ENCODE results near the gene PDE8A.

PDE8A gene, protein sequence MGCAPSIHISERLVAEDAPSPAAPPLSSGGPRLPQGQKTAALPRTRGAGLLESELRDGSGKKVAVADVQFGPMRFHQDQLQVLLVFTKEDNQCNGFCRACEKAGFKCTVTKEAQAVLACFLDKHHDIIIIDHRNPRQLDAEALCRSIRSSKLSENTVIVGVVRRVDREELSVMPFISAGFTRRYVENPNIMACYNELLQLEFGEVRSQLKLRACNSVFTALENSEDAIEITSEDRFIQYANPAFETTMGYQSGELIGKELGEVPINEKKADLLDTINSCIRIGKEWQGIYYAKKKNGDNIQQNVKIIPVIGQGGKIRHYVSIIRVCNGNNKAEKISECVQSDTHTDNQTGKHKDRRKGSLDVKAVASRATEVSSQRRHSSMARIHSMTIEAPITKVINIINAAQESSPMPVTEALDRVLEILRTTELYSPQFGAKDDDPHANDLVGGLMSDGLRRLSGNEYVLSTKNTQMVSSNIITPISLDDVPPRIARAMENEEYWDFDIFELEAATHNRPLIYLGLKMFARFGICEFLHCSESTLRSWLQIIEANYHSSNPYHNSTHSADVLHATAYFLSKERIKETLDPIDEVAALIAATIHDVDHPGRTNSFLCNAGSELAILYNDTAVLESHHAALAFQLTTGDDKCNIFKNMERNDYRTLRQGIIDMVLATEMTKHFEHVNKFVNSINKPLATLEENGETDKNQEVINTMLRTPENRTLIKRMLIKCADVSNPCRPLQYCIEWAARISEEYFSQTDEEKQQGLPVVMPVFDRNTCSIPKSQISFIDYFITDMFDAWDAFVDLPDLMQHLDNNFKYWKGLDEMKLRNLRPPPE

DNA sequence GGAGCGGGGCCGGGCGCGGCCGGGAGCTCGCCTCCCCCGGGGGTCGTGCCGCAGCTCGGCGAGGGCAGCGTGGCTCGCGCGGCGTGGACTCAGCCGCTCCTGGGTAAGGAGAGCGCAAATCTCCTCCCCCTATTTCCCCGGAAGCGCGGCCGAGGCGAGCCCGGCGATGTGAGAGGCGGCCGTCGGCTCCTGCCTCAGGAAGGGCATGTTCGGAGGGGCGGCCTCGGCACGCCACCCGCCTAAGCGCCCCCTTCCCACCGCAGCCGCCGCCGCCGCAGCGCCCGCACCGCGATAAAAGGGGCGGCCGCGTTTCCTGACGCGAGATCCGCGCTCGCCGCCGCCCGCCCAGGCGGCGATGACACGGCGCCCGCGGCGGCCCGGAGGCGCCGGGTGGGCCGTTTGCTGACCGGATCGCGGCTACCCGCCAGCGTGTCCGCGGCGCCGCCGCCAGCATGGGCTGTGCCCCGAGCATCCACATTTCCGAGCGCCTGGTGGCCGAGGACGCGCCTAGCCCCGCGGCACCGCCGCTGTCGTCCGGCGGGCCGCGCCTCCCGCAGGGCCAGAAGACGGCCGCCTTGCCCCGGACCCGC is at the start of gene PDE8A:
Gene PDE8A (plus strand): TSS at position 146 of the 590 bp plus-strand sequence. CDS start 307 bp downstream, at position 453.
- DNase-seq (ENCODE audit: low read depth), result no peak

- no peak for DNase-seq (ENCODE audit: low read depth)
Measured at GRCh38 chr15:84934942-84935729, 46.5 kb upstream of the PDE8A start.

DNA sequence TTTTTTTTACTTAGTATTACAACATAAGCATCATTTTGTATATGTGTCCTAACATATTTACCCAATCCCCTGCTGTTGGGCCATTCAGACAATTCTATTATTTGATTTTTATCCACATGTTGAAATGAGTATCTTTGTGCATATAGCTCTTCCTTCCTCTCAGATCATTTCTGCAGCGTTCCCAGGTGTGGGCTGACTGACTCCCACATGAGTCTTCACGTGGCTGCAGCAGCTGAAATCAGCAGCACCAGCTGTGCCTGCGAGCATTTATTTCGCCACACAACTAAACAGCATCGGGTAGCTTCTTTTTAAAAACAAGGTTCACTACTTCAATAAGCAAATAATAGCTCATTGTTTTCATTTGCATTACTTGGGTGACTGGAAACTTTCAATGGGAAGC is 44.5 kb upstream of the PDE8A start:
- no peak for DNase-seq (ENCODE audit: low read depth)

DNA sequence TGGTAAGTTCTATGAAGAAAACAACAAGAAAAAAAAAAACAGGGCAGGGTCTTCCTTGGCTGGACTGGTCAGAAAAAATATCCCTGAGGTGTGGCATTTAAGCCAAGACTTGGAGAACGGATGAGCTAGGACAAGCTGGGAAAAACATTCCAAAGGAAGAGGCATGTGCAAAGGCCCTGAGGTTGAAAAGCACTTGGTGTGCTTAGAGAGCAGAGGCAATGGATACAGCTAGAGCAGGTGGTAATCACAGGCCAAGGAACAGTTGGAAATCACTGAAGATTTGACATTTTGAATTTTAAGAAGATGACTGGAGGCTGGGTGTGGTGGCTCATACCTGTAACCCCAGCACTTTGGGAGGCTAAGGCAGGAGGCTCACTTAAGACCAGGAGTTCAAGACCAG is 42.9 kb upstream of the PDE8A start:
- no peak for DNase-seq (ENCODE audit: low read depth)

DNA sequence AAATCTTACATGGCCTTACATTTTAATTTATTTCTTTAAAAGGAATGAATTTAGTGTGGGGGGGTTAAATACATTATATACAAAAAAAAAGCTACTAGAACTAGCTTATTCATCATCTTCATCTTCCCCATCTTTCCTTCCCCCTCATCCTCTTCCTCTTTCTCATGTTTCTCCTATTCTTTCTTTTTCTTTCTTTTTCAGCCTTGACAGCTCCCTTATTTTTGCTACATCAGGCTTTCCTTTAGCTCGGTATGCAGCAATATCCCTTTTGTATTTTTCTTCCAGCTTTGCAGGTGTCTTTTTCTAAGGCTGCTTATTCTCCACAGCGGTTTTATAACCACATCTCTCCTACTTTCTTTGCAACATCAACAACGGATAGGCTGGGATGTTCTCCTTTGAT is 41.3 kb upstream of the PDE8A start:
- no peak for DNase-seq (ENCODE audit: low read depth)

DNA sequence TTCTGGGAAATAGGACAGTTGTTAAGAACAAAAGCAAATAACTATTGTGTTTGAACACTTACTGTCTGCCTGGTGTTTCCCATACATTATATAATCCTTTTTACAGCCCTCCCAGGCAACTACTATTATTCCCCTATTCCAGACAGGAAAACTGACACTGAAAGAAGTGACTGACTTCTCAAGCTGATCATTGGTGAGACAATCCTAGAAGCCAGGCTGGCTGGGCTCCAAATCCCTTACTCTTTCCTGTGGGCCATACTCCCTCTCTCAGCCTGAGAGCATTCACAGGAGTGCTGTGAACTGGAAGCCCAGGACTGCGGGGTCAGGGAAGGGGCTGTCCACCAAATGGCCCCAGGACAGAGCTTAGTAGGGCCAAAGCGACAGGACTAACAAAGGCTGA is 39.2 kb upstream of the PDE8A start:
- DNase-seq (ENCODE audit: low read depth), result no peak

- DNase-seq (ENCODE audit: low read depth), result no peak
Measured at GRCh38 chr15:84944311-84944710, 37.3 kb upstream of the PDE8A start.

- DNase-seq (ENCODE audit: low read depth), result no peak
Measured at GRCh38 chr15:84944861-84945260, 36.8 kb upstream of the PDE8A start.

- DNase-seq (ENCODE audit: low read depth), result no peak
Measured at GRCh38 chr15:84946772-84947489, 34.7 kb upstream of the PDE8A start.

- DNase-seq (ENCODE audit: low read depth), result no peak
Measured at GRCh38 chr15:84947947-84948830, 33.5 kb upstream of the PDE8A start.

DNA sequence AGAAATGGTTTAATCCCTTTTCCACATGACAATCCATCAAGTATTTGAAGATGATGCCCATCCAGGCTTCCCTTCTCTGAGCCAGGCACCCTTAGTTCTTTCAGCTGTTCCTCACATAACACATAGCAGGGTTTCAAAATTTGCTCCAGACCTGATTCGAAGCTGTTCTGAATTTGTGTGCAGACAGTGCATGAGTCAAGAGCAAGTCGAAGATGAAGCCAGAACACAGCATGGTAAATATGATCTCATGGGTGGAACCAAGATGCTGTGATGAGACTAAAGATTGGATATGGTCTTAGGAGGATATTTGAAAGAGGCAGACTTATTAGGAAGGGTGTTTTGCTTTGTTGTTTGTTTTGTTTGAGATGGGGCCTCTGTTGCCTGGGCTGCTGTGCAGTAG is 32.6 kb upstream of the PDE8A start:
- DNase-seq (ENCODE audit: low read depth), result no peak

DNA sequence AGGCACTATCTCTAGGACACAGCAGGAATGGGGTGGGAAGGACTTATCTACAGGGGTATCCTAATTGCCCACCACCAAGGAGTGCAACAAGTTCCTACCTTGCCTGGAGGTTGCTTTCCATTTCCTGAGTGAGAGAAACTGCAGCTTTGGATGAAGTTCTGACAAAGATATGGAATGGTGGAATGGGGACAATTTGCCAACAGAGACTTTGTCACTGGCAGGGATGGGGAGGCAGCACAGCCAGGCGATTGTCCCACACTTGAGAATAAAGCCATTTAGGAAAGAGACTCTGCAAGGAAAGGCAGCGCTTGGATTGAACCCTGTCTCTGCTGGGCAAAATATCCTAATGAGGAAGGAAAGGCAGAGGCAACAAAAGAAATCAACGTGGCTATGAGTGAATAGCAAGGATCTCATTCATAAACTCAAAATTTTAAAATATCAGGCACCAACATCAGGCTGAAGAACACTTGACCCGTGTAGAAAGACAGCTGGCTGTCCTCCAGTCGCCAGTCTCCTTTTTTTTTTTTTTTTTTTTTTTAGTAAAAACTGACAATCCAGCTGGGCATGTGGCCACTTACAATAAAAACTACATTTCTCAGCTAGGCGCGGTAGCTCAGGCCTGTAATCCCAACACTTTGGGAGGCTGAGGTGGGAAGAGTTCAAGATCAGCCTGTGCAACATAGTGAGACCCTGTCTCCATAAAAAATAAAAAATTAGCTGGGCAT is 31.6 kb upstream of the PDE8A start:
- DNase-seq (ENCODE audit: low read depth), result no peak

DNA sequence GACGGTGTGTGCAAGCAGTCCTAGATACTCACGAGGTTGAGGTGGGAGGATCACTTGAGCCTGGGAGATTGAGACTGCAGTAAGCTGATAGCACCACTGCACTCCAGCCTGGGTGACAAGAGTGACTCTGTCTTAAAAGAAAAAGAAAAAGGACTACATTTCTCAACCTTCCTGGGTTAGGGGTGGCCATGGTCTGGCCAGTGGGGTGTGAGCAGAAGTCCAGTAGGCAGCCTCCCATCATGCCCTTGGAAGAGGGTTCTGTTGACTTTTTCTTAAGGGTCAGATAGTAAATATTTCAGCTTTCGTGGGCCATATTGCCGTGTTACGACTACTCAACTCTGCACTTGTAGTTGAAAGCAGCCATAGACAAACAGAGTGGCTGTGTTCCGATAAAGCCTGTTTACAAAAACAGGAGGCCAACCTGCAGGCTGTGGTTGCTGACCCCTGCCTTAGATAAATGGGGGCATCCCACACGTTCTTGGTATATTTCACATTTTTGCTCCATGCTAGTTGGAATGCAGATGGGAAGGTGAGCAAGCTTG is 31.0 kb upstream of the PDE8A start:
- no peak for DNase-seq (ENCODE audit: low read depth)

- DNase-seq (ENCODE audit: low read depth), result no peak
Measured at GRCh38 chr15:84951736-84952135, 29.9 kb upstream of the PDE8A start.

- no peak for DNase-seq (ENCODE audit: low read depth)
Measured at GRCh38 chr15:84953136-84953535, 28.5 kb upstream of the PDE8A start.

- DNase-seq (ENCODE audit: low read depth), result no peak
Measured at GRCh38 chr15:84953726-84954125, 27.9 kb upstream of the PDE8A start.

DNA sequence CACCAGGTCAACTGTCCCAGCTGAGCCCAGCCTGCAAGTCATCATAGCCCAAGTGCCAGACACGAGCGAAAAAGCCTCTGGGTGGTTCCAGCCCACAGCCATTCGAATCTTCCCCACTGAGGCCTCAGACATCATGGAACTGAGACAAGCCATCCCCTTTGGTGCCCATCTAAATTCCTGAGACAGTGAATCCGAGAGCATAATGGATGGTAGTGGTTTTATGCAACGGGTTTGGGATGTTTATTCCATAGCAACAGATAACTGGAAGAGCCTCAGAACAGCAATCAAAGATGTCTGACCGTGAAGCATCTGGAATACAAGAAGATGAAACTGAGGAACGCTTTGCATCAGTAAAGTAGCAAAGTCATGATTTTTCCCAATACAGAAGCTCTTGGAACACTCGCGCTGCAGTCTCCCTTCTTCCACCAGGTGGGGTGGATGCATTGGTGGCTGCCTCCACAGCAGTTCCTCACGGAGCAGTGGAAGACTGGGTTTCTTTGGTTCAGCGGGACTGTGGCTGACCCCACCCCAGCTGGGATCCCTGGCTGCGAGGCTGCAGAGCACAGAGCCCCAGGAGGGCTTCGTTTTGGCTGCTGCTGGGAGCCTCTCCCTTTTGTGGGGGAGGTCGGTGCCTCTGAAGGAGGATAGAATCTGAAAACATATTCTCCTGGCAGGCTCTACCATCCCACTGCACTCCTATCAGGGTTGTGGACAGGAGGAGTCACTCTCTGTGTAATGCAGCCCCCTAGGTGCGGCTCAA is 26.4 kb upstream of the PDE8A start:
- peak; percentile 12 for DNase-seq (ENCODE audit: low read depth)

GRCh38 chr15:84956199-84956598 is 25.5 kb upstream of the PDE8A start:
- no peak for DNase-seq (ENCODE audit: low read depth)
